Nephron progenitor cell (in vitro differentiated cells): Measurements from ENCODE around the gene ATG7.
"Not testable (repeated sequence)": the region's sequence is repeated elsewhere in the genome, so short reads cannot be mapped to it uniquely, and the experiment has no call there.

Experiments used
- DNase-seq: peaks from one replicate; pipeline ENCODE4 v3.0.0; 2021
- H3K27ac Mint-ChIP-seq: 2 replicates; pipeline ENCODE4 v1.8.0; 2021; ENCODE audit warnings: mild to moderate bottlenecking, moderate library complexity, mixed read lengths
- H3K27me3 Mint-ChIP-seq: 2 replicates; pipeline ENCODE4 v1.8.0; 2021; ENCODE audit warnings: mild to moderate bottlenecking, low read depth, mixed read lengths; ENCODE audit not compliant: poor library complexity
- H3K36me3 Mint-ChIP-seq: 2 replicates; pipeline ENCODE4 v1.8.0; 2021; ENCODE audit warnings: low read depth, mixed read lengths
- H3K4me1 Mint-ChIP-seq: 2 replicates; pipeline ENCODE4 v1.8.0; 2021; ENCODE audit warnings: mixed read lengths
- H3K4me3 Mint-ChIP-seq: 2 replicates; pipeline ENCODE4 v1.8.0; 2021; ENCODE audit warnings: mild to moderate bottlenecking, moderate library complexity, mixed read lengths
- H3K9me3 Mint-ChIP-seq: 2 replicates; pipeline ENCODE4 v1.8.0; 2021; ENCODE audit warnings: mild to moderate bottlenecking, moderate library complexity, mixed read lengths
- TF ChIP-seq, protein P1 (sequence below): fragments of 200-600 bp; sonication (generic); IDR thresholded peaks from 2 replicates; pipeline ENCODE4 v1.5.0; 2021; ENCODE audit warnings: antibody characterized with exemption

Gene ATG7

DNA sequence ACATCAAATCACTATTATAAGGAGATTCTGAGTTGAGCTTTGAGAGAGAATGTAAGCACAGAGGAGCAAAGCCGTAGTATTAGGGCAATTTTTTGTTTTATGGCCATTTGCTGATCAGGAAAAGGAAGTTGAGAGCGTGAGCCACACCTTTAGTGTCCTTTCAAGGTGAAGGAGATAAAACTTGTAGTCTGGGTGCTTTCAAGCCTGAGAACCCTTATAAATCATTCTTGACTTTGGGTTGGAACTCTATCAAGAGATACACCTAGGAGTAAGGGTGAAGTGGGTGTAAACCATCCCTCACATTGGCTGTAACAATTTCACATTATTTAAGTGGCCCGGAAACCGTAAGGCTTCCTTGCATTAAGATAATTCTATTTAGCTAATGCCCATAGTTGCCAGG lies 122.2 kb downstream of the ATG7 start:
- peaks cover 8% of the 10 kb centered on the region for H3K9me3 Mint-ChIP-seq
- H3K36me3 Mint-ChIP-seq = peaks cover 8% of the 10 kb centered on the region
- H3K4me1 Mint-ChIP-seq = peaks cover 35% of the 10 kb centered on the region
- no peak overlapping the region for H3K4me3 Mint-ChIP-seq
- H3K27me3 Mint-ChIP-seq = peaks cover 2% of the 10 kb centered on the region
- H3K27ac Mint-ChIP-seq = no peak overlapping the region
- no peak for DNase-seq
- TF ChIP-seq, protein P1, sequence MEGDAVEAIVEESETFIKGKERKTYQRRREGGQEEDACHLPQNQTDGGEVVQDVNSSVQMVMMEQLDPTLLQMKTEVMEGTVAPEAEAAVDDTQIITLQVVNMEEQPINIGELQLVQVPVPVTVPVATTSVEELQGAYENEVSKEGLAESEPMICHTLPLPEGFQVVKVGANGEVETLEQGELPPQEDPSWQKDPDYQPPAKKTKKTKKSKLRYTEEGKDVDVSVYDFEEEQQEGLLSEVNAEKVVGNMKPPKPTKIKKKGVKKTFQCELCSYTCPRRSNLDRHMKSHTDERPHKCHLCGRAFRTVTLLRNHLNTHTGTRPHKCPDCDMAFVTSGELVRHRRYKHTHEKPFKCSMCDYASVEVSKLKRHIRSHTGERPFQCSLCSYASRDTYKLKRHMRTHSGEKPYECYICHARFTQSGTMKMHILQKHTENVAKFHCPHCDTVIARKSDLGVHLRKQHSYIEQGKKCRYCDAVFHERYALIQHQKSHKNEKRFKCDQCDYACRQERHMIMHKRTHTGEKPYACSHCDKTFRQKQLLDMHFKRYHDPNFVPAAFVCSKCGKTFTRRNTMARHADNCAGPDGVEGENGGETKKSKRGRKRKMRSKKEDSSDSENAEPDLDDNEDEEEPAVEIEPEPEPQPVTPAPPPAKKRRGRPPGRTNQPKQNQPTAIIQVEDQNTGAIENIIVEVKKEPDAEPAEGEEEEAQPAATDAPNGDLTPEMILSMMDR = no peak

DNA sequence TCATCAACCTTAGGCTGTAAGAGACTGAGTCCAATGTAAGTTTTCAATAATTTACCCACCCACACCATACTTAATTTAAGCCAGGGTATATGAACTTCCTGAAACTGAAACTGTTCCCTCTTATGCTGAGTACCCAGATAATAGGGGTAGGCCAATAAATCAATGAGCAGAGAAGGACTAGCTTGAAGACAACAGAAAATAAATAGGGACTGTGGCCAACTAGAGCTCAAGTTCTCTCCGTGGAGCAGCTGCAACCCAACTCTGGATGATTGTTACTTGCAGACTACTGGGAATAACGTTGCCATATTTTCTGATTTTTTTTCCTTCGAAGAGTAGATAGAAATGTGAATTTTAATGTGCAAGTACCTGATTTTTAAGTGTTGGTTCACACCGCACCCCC lies 128.0 kb downstream of the ATG7 start:
- no peak for DNase-seq

DNA sequence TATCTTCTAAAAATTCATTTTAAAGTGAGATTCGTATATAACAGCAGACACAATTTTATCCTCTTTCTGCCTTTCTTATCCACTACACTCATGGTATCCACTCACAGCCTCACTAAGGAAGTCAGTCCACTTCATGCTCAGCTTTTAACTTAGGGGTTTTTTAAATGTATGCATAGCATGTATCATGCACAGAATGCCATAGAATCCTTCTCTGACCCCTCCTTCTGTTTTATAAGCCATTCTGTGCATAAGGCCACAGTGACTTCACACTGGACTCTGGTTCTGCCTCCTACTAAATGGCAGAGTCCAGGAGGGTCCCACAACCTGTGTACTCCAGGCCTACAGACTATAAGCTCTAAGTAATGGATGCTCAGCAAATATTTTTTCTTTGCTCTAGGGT lies 129.2 kb downstream of the ATG7 start:
- Mint-ChIP-seq H3K4me1 (peaks cover 23% of the 10 kb centered on the region), H3K4me3 (no peak overlapping the region), H3K36me3 (peaks cover 33% of the 10 kb centered on the region), H3K27me3 (peaks cover 6% of the 10 kb centered on the region), H3K9me3 (peaks cover 29% of the 10 kb centered on the region), H3K27ac (no peak overlapping the region)
- TF ChIP-seq, protein P1 = no peak
- DNase-seq = no peak

More for the DNA sequence above, 128.0 kb downstream of the ATG7 start:
- H3K4me3 Mint-ChIP-seq = peak overlapping the region; percentile 3
- H3K27ac Mint-ChIP-seq = peak overlapping the region; percentile 78
- H3K36me3 Mint-ChIP-seq = peaks cover 26% of the 10 kb centered on the region
- H3K4me1 Mint-ChIP-seq = peaks cover 23% of the 10 kb centered on the region
- peaks cover 21% of the 10 kb centered on the region for H3K9me3 Mint-ChIP-seq
- peaks cover 6% of the 10 kb centered on the region for H3K27me3 Mint-ChIP-seq
- TF ChIP-seq, protein P1 = no peak

DNA sequence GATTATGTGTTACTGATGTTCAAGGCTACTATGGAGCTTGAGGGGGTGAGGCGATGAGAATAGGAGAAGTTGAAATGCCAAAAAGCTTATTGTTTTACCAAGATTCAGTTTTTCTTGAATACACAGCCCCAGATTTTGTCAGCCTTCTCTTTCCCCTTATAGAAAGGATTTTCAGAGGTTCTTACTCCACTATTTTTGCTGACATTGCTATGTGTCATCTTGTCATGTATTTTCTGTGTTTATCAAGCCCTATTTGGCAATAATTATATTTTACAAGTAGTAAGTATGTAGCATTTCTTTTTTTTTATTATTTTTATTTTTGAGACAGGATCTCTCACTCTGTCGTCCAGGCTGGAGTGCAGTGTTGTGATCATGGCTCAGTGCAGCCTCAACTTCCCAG lies 133.1 kb downstream of the ATG7 start:
- Mint-ChIP-seq H3K9me3 (peaks cover 65% of the 10 kb centered on the region), H3K36me3 (peaks cover 72% of the 10 kb centered on the region), H3K4me1 (peaks cover 16% of the 10 kb centered on the region), H3K27ac (no peak overlapping the region), H3K27me3 (peaks cover 4% of the 10 kb centered on the region), H3K4me3 (no peak overlapping the region)
- DNase-seq = no peak
- TF ChIP-seq, protein P1 = no peak

DNA sequence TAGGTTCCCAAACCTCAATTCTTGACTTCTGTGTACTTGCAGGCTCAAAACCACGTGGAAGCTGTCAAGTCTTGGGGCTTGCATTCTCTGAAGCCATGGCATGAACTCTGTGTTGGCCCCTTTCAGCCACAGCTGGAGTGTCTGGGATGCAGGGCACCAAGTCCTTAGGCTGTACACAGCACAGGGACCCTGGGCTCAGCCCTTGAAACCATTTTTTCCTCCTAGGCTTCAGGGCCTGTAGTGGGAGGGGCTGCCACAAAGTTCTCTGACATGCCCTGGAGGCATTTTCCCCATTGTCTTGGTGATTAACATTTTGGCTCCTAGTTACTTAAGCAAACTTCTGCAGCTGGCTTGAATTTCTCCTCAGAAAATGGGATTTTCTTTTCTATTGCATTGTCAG lies 135.4 kb downstream of the ATG7 start:
- Mint-ChIP-seq H3K9me3 (peaks cover 80% of the 10 kb centered on the region), H3K4me1 (no peaks in the 10 kb centered on the region), H3K36me3 (peaks cover 88% of the 10 kb centered on the region), H3K27ac (no peak overlapping the region), H3K27me3 (no peaks in the 10 kb centered on the region), H3K4me3 (no peak overlapping the region)
- no peak for DNase-seq
- TF ChIP-seq, protein P1 = no peak

DNA sequence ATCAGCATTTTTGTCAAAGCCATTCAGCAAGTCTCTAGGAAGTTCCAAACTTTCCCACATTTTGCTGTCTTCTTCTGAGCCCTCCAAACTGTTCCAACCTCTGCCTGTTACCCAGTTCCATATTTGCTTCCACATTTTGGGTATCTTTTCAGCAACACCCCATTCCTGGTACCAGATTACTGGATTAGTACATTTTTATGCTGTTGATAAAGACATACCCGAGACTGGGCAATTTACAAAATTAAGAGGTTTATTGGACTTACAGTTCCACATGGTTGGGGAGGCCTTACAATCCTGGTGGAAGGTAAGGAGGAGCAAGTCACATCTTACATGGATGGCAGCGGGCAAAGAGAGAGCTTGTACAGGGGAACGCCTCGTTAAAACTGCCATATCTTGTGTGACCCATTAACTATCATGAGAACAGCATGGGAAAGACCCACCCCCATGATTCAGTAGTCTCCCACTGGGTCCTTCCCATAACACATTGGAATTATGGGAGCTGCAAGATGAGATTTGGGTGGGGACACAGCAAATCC lies 136.2 kb downstream of the ATG7 start:
- H3K27me3 Mint-ChIP-seq = not testable (repeated sequence)
- peaks cover 82% of the 10 kb centered on the region for H3K36me3 Mint-ChIP-seq

More for the DNA sequence above, 136.2 kb downstream of the ATG7 start:
- not testable (repeated sequence) for H3K27ac Mint-ChIP-seq, H3K4me3 Mint-ChIP-seq, H3K4me1 Mint-ChIP-seq, DNase-seq
- H3K9me3 Mint-ChIP-seq = peaks cover 81% of the 10 kb centered on the region
